Right hindlimb (tissue), 1 donor: Measurements from ENCODE around the gene SMCO4.
"Not testable (repeated sequence)": the region's sequence is repeated elsewhere in the genome, so short reads cannot be mapped to it uniquely, and the experiment has no call there.

Source experiments
- DNase-seq: peaks from one replicate; pipeline ENCODE4 v3.0.0-alpha.2; 2018

The SMCO4 gene

GRCh38 chr11:93543292-93543977 lies at the start of gene SMCO4:
Gene SMCO4 (minus strand): TSS chr11:93543391. CDS start chr11:93479189, 64,202 bp downstream.
- peak; percentile 88 for DNase-seq

GRCh38 chr11:93591247-93591898 lies 48.2 kb upstream of the SMCO4 start:
- DNase-seq: no peak

- no peak for DNase-seq
Observed at GRCh38 chr11:93589347-93589746, 46.2 kb upstream of the SMCO4 start.

- no peak for DNase-seq
Observed at GRCh38 chr11:93587858-93588581, 44.8 kb upstream of the SMCO4 start.

- DNase-seq: not testable (repeated sequence)
Observed at GRCh38 chr11:93587425-93587824, 44.2 kb upstream of the SMCO4 start.

- DNase-seq: no peak
Observed at GRCh38 chr11:93585758-93586157, 42.6 kb upstream of the SMCO4 start.

GRCh38 chr11:93583490-93583889 lies 40.3 kb upstream of the SMCO4 start:
- no peak for DNase-seq

- DNase-seq: no peak
Observed at GRCh38 chr11:93579187-93579751, 36.1 kb upstream of the SMCO4 start.

- DNase-seq: no peak
Observed at GRCh38 chr11:93577286-93577685, 34.1 kb upstream of the SMCO4 start.

- not testable (repeated sequence) for DNase-seq
Observed at GRCh38 chr11:93576870-93577269, 33.7 kb upstream of the SMCO4 start.

GRCh38 chr11:93574638-93575220 lies 31.5 kb upstream of the SMCO4 start:
- DNase-seq: no peak

GRCh38 chr11:93573184-93573583 lies 30.0 kb upstream of the SMCO4 start:
- no peak for DNase-seq

- no peak for DNase-seq
Observed at GRCh38 chr11:93572621-93573020, 29.4 kb upstream of the SMCO4 start.

GRCh38 chr11:93572171-93572570 lies 29.0 kb upstream of the SMCO4 start:
- no peak for DNase-seq

GRCh38 chr11:93571612-93572011 lies 28.4 kb upstream of the SMCO4 start:
- no peak for DNase-seq

- no peak for DNase-seq
Observed at GRCh38 chr11:93570759-93571413, 27.7 kb upstream of the SMCO4 start.

GRCh38 chr11:93569496-93569895 lies 26.3 kb upstream of the SMCO4 start:
- DNase-seq: no peak

GRCh38 chr11:93568726-93569125 lies 25.5 kb upstream of the SMCO4 start:
- DNase-seq: no peak

GRCh38 chr11:93567401-93567895 lies 24.3 kb upstream of the SMCO4 start:
- DNase-seq: peak; percentile 57

GRCh38 chr11:93564895-93565294 lies 21.7 kb upstream of the SMCO4 start:
- no peak for DNase-seq

GRCh38 chr11:93563857-93564256 lies 20.7 kb upstream of the SMCO4 start:
- DNase-seq: no peak

GRCh38 chr11:93560199-93560932 lies 17.2 kb upstream of the SMCO4 start:
- DNase-seq: no peak
